Activated T-cell treated with anti-CD3 and anti-CD28 coated beads, Interleukin-2, amount 50 U/mL, for 4 hours (primary cell): ENCODE results near the gene ELFN1. TPM values are rescaled to one million over a fixed set of nuclear protein-coding genes. Genes with fewer than 3 reads are reported as not detected.

ENCODE experiments used
- total RNA-seq, 3 donors: library from RNA; stranded (reverse); gene quantifications; one replicate each; pipeline ENCODE4 v1.2.1, GENCODE V29; 2021

The ELFN1 gene
- total RNA-seq, 3 donors from 2014 or later: 0.11 to 0.13 (median 0.13) TPM

Other genes with a start within 250 kb of the ELFN1 start
- gene MICALL2, start 210.8 kb upstream of the ELFN1 start, total RNA-seq: 1 to 10 TPM; 1.3 to 2.7 (median 1.4) TPM
- 100 to 1,000 TPM; 110 to 126 (median 119) TPM for gene INTS1, start 165.9 kb upstream of the ELFN1 start, total RNA-seq
- gene MAFK, start 139.6 kb upstream of the ELFN1 start, total RNA-seq: 10 to 100 TPM; 77.6 to 79.5 (median 78.2) TPM
- gene TMEM184A, start 114.1 kb upstream of the ELFN1 start, total RNA-seq: under 1 TPM; 0.11 to 0.19 (median 0.15) TPM
- 10 to 100 TPM; 75.8 to 82.5 (median 82.5) TPM for gene PSMG3, start 100.2 kb upstream of the ELFN1 start, total RNA-seq